HEK293 (cell line): ENCODE results near the gene BMAL2.

Experiments
- CTCF ChIA-PET: fragments of 350-600 bp; formaldehyde crosslinking; extraction: SDS; loops from one replicate; lab custom pipeline; 2021; ENCODE audit warnings: antibody characterized with exemption; lab: Yijun Ruan, JAX
- POLR2A ChIA-PET: fragments of 300-600 bp; formaldehyde crosslinking; extraction: SDS; loops from one replicate; lab custom pipeline; 2020; ENCODE audit warnings: antibody characterized with exemption, inconsistent platforms; lab: Yijun Ruan, JAX
- H3K27ac ChIP-seq: fragments of 200-500 bp; sonication (Bioruptor generic); 2 replicates; pipeline ENCODE4 v1.5.1; 2014; ENCODE audit warnings: low read depth, low read length, control low read depth, inconsistent platforms; ENCODE audit errors: extremely low read depth
- H3K36me3 ChIP-seq, 2 experiments: fragments of 200-500 bp in 1 of 2; sonication (Bioruptor generic) in 1 of 2; 1 replicate in 1 of 2; 2 replicates in 1 of 2; pipeline ENCODE4 v1.5.1; 2014 to 2017; ENCODE audit warnings: inconsistent platforms in 2 of 2, low read length in 2 of 2; ENCODE audit not compliant: control insufficient read depth in 2 of 2, insufficient read depth in 1 of 2
- H3K4me1 ChIP-seq: fragments of 200-500 bp; sonication (Bioruptor generic); 2 replicates; pipeline ENCODE4 v1.5.1; 2014; ENCODE audit warnings: mild to moderate bottlenecking, low read length, inconsistent platforms; ENCODE audit not compliant: control insufficient read depth, insufficient read depth
- H3K4me3 ChIP-seq: 2 replicates; pipeline ENCODE4 v1.5.1; 2011; ENCODE audit warnings: low read depth, mild to moderate bottlenecking, control low read depth, low read length, moderate library complexity
- H3K9me3 ChIP-seq: fragments of 200-500 bp; sonication (Bioruptor generic); 2 replicates; pipeline ENCODE4 v1.5.1; 2014; ENCODE audit warnings: low read depth, low read length, inconsistent platforms; ENCODE audit not compliant: control insufficient read depth, insufficient read depth
- BCL11B ChIP-seq: fragments of 450-650 bp; formaldehyde crosslinking; IDR thresholded peaks from 2 replicates; pipeline ENCODE4 v1.5.1; 2016; ENCODE audit warnings: low read depth, missing biosample characterization, missing genetic modification characterization
- IKZF3 ChIP-seq: fragments of 450-650 bp; IDR thresholded peaks from 2 replicates; pipeline ENCODE4 v1.5.0; 2018; ENCODE audit warnings: missing biosample characterization, mild to moderate bottlenecking, missing genetic modification characterization, moderate library complexity
- KLF8 ChIP-seq: fragments of 450-650 bp; formaldehyde crosslinking; IDR thresholded peaks from 2 replicates; pipeline ENCODE4 v1.5.1; 2016; ENCODE audit warnings: missing biosample characterization, missing genetic modification characterization
- MZF1 ChIP-seq: fragments of 450-650 bp; formaldehyde crosslinking; IDR thresholded peaks from 2 replicates; pipeline ENCODE4 v1.5.1; 2017; ENCODE audit warnings: missing biosample characterization, missing genetic modification characterization, borderline replicate concordance
- SCRT1 ChIP-seq: fragments of 450-650 bp; formaldehyde crosslinking; IDR thresholded peaks from 2 replicates; pipeline ENCODE4 v1.5.1; 2016; ENCODE audit warnings: missing biosample characterization, missing genetic modification characterization, borderline replicate concordance
- ZBTB17 ChIP-seq: fragments of 450-650 bp; formaldehyde crosslinking; IDR thresholded peaks from 2 replicates; pipeline ENCODE4 v1.5.1; 2016; ENCODE audit warnings: missing biosample characterization, missing genetic modification characterization
- ZBTB21 ChIP-seq: fragments of 450-650 bp; formaldehyde crosslinking; IDR thresholded peaks from 2 replicates; pipeline ENCODE4 v1.5.1; 2017; ENCODE audit warnings: missing biosample characterization, missing genetic modification characterization
- ZNF112 ChIP-seq: fragments of 450-650 bp; formaldehyde crosslinking; IDR thresholded peaks from 2 replicates; pipeline ENCODE4 v1.5.0; 2017; ENCODE audit warnings: missing biosample characterization, missing genetic modification characterization
- ZNF16 ChIP-seq: fragments of 450-650 bp; formaldehyde crosslinking; IDR thresholded peaks from 2 replicates; pipeline ENCODE4 v1.5.1; 2016; ENCODE audit warnings: low read depth, missing biosample characterization, missing genetic modification characterization
- ZNF19 ChIP-seq: fragments of 450-650 bp; formaldehyde crosslinking; IDR thresholded peaks from 2 replicates; pipeline ENCODE4; 2016; ENCODE audit warnings: missing biosample characterization, missing genetic modification characterization, low read depth
- ZNF341 ChIP-seq: fragments of 450-650 bp; formaldehyde crosslinking; IDR thresholded peaks from 2 replicates; pipeline ENCODE4; 2016; ENCODE audit warnings: low read depth, missing biosample characterization, missing genetic modification characterization
- ZNF366 ChIP-seq: fragments of 450-650 bp; formaldehyde crosslinking; conservative IDR thresholded peaks from 2 replicates; pipeline ENCODE4 v1.5.1; 2016; ENCODE audit warnings: missing biosample characterization, missing genetic modification characterization
- ZNF37A ChIP-seq: fragments of 450-650 bp; IDR thresholded peaks from 2 replicates; pipeline ENCODE4 v1.5.1; 2018; ENCODE audit warnings: missing biosample characterization, missing genetic modification characterization
- ZNF416 ChIP-seq: fragments of 450-650 bp; formaldehyde crosslinking; IDR thresholded peaks from 2 replicates; pipeline ENCODE4 v1.5.1; 2016; ENCODE audit warnings: missing biosample characterization, missing genetic modification characterization
- ZNF530 ChIP-seq: fragments of 450-650 bp; formaldehyde crosslinking; IDR thresholded peaks from 2 replicates; pipeline ENCODE4 v1.5.1; 2016; ENCODE audit warnings: low read depth, missing biosample characterization, missing genetic modification characterization
- ZNF707 ChIP-seq: fragments of 450-650 bp; formaldehyde crosslinking; IDR thresholded peaks from 2 replicates; pipeline ENCODE4 v1.5.1; 2016; ENCODE audit warnings: missing biosample characterization, missing genetic modification characterization
- ZNF747 ChIP-seq: fragments of 450-650 bp; formaldehyde crosslinking; IDR thresholded peaks from 2 replicates; pipeline ENCODE4 v1.5.1; 2016; ENCODE audit warnings: missing biosample characterization, missing genetic modification characterization
- ZNF76 ChIP-seq: fragments of 450-650 bp; formaldehyde crosslinking; IDR thresholded peaks from 2 replicates; pipeline ENCODE4; 2016; ENCODE audit warnings: low read depth, missing biosample characterization, missing genetic modification characterization, borderline replicate concordance
- TF ChIP-seq, protein P1 (sequence below): fragments of 450-650 bp; formaldehyde crosslinking; IDR thresholded peaks from 2 replicates; pipeline ENCODE4 v1.5.0; 2017; ENCODE audit warnings: missing biosample characterization, missing genetic modification characterization, borderline replicate concordance

BMAL2 gene

DNA sequence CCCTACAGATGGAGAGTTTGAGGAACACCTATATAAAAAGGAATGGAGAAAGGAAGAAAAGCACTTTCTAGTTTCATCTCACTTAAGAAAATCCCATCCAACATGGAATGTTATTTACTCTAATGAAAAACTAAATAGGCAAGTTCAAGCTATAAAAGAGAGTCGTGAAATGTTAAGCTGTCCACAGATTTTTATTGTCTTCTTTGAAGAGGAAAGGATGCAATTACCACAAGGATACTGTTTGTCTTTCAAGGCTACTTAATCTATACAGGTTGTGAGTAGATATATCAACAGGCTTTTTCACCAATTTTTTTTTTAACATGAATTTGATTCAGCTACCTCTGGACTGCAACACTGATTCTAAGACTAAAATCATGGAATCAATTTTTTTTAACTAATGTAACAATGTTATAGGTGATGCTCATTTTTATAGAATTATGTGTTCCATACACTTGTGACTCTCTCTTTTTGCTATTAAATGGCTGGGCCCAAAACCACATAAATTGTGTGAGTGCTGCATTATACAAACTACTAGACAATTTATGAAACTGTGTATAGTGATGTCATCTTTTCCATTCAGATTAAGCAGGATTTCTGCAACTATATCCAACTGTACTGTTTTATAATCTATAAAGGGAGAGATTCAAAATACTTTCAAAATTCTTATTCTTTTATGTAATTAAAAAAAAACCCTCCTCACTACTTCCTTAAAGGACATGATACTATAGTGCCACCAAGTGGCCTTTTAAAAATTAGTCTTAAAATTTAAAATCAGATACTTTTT is 26.8 kb upstream of the BMAL2 start (continued):
- TF ChIP-seq, protein P1, sequence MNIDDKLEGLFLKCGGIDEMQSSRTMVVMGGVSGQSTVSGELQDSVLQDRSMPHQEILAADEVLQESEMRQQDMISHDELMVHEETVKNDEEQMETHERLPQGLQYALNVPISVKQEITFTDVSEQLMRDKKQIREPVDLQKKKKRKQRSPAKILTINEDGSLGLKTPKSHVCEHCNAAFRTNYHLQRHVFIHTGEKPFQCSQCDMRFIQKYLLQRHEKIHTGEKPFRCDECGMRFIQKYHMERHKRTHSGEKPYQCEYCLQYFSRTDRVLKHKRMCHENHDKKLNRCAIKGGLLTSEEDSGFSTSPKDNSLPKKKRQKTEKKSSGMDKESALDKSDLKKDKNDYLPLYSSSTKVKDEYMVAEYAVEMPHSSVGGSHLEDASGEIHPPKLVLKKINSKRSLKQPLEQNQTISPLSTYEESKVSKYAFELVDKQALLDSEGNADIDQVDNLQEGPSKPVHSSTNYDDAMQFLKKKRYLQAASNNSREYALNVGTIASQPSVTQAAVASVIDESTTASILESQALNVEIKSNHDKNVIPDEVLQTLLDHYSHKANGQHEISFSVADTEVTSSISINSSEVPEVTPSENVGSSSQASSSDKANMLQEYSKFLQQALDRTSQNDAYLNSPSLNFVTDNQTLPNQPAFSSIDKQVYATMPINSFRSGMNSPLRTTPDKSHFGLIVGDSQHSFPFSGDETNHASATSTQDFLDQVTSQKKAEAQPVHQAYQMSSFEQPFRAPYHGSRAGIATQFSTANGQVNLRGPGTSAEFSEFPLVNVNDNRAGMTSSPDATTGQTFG = no peak
- TF ChIP-seq ZBTB17 (tag by site-specific recombination) = peak; percentile 81
- TF ChIP-seq KLF8 = no peak
- TF ChIP-seq ZNF37A (tag by site-specific recombination) = no peak
- TF ChIP-seq SCRT1 (tag by site-specific recombination) = peak; percentile 88
- no peak for TF ChIP-seq ZNF112 (tag by site-specific recombination)
- TF ChIP-seq ZNF341 (tag by site-specific recombination) = no peak
- no peak for TF ChIP-seq ZNF19 (tag by site-specific recombination)
- TF ChIP-seq, all 188 proteins: peak for 13

DNA sequence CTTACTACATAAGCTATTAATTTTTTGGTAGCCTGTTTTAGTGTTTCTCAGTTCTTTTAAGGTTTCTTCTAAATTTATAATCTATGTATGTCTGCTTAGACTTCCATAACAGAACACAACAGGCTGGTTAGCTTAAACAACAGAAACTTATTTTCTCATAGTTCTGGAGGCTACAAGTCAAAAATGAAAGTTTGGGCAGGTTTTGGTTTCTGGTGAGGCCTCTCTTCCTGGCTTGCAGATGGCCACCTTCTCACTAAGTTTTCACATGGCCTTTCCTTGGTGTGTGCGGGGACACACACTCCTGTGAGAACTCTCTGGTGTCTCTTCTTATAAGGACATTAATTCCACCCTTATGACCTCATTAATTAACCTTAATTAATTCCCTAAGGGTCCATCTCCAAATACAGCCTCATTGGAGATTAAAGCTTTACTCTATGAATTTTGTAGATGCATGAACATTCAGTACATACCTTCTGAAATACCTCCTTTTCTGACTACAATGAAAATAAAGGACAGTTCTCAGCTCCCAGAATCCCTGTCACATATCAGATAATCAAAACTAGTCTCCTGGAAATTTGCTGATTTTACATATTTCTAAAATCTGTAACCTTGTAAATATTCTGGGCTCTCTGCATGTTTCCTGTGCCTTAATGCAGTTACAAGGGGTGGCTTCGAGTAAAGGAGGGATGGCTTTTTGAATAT is 23.2 kb upstream of the BMAL2 start:
- peaks cover 8% of the 10 kb centered on the region; the same call in 1 of the 2 replicates for H3K4me1 ChIP-seq
- no peak overlapping the region for H3K4me3 ChIP-seq
- ChIA-PET CTCF (interaction anchor here (0.5 to 6.2 kb wide), 3 partner anchors 22 to 424 kb away, joined by 3 to 65 read pairs (median 5); partner anchors contain the start of gene TM7SF3), POLR2A (no interaction called here)
- H3K36me3 ChIP-seq = peaks cover 35% of the 10 kb centered on the region in 2 experiments
- no peaks in the 10 kb centered on the region for H3K9me3 ChIP-seq
- no peak for TF ChIP-seq ZNF366 (tag by site-specific recombination)
- no peak for TF ChIP-seq IKZF3 (tag by site-specific recombination)
- H3K27ac ChIP-seq = no peak overlapping the region

DNA sequence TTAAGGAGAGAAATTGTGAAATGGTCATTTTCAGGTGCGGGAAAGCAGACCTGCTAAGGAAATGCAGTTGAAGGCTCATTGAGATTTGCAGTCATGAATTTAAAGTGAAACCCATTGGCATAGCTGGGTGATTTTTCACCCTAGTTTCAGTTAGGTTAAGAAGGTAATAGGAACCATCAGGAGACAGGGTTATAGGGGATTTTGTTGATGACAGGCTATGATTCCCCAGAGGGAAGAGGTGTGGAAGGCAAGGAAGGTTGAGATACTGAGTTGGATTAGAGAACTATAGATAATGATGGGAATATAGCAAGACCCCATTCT is 22.7 kb upstream of the BMAL2 start:
- CTCF ChIA-PET = interaction anchor here (0.5 to 6.2 kb wide), 2 partner anchors 295 to 314 kb away, joined by 3 to 65 read pairs; partner anchors contain the start of gene TM7SF3
- no peak overlapping the region for H3K27ac ChIP-seq
- TF ChIP-seq MZF1 (no peak), ZNF76 (tag by site-specific recombination) (no peak), ZNF16 (tag by site-specific recombination) (no peak), ZBTB21 (tag by site-specific recombination) (no peak), ZNF707 (tag by site-specific recombination) (no peak), ZNF530 (tag by site-specific recombination) (no peak), ZNF747 (tag by site-specific recombination) (no peak), BCL11B (tag by site-specific recombination) (no peak), ZNF416 (tag by site-specific recombination) (no peak)
- TF ChIP-seq, all 188 proteins: peak for 0
- H3K4me1 ChIP-seq = peaks cover 8% of the 10 kb centered on the region; the same call in 1 of the 2 replicates
- no peak overlapping the region for H3K4me3 ChIP-seq
- H3K36me3 ChIP-seq = peaks cover 35 to 38% of the 10 kb centered on the region in 2 experiments
- POLR2A ChIA-PET = no interaction called here
- no peaks in the 10 kb centered on the region for H3K9me3 ChIP-seq
